Liver (tissue), 9 donors: ENCODE data around the gene GCC2. TPM values are rescaled to one million over a fixed set of nuclear protein-coding genes. Genes with fewer than 3 reads are reported as not detected.
A peak's percentile ranks its signal among the peaks of the same experiment; 100 is the strongest.

Source experiments
- DNase-seq: peaks from one replicate; pipeline ENCODE4 v3.0.0-alpha.2; 2017; ENCODE audit warnings: low spot score
- H3K27ac ChIP-seq, 2 donors: one replicate each; pipeline ENCODE4 v1.7.0; 2013; ENCODE audit warnings: inconsistent platforms in 2 of 2, low read length in 2 of 2, control low read depth in 1 of 2, low read depth in 1 of 2, mild to moderate bottlenecking in 1 of 2
- H3K27me3 ChIP-seq, 4 donors: one replicate each; pipeline versions ENCODE4 v1.6.1 to v1.7.0; 2013; ENCODE audit warnings: low read length in 3 of 4, inconsistent platforms in 1 of 4, mild to moderate bottlenecking in 1 of 4, moderate library complexity in 1 of 4; ENCODE audit not compliant: control insufficient read depth in 4 of 4, insufficient read depth in 4 of 4
- H3K36me3 ChIP-seq, 4 donors: one replicate each; pipeline versions ENCODE4 v1.6.1 to v1.7.0; 2013; ENCODE audit warnings: low read length in 3 of 4, mild to moderate bottlenecking in 3 of 4, low read depth in 1 of 4, moderate library complexity in 1 of 4; ENCODE audit not compliant: control insufficient read depth in 4 of 4, insufficient read depth in 3 of 4
- H3K4me1 ChIP-seq, 4 donors: one replicate each; pipeline versions ENCODE4 v1.6.1 to v1.7.0; 2013; ENCODE audit warnings: low read length in 3 of 4, mild to moderate bottlenecking in 3 of 4, moderate library complexity in 1 of 4; ENCODE audit not compliant: control insufficient read depth in 4 of 4, insufficient read depth in 4 of 4
- H3K4me3 ChIP-seq, 3 donors: one replicate each; pipeline versions ENCODE4 v1.6.1 to v1.7.0; 2013; ENCODE audit warnings: low read length in 3 of 3, control low read depth in 1 of 3, low read depth in 1 of 3, mild to moderate bottlenecking in 1 of 3
- H3K9ac ChIP-seq, 2 donors: one replicate each; pipeline ENCODE4 v1.7.0; 2013; ENCODE audit warnings: low read length in 2 of 2, mild to moderate bottlenecking in 2 of 2, moderate library complexity in 2 of 2, control low read depth in 1 of 2, low read depth in 1 of 2
- H3K9me3 ChIP-seq, 4 donors: one replicate each; pipeline versions ENCODE4 v1.6.1 to v1.7.0; 2013; ENCODE audit warnings: low read length in 3 of 4; ENCODE audit not compliant: control insufficient read depth in 4 of 4
- CTCF ChIP-seq: fragments of 150-350 bp; IDR thresholded peaks from 2 replicates; pipeline ENCODE4 v1.5.1; 2017; ENCODE audit warnings: improper control_type of control experiment, low read depth, low read length; ENCODE audit not compliant: missing input control
- FOXA2 ChIP-seq: IDR thresholded peaks from 2 replicates; pipeline ENCODE4 v1.6.1; 2016; ENCODE audit warnings: antibody characterized with exemption
- GABPA ChIP-seq, 2 donors: IDR thresholded peaks in 1 of 2; conservative IDR thresholded peaks in 1 of 2; 2 replicates each; pipeline ENCODE4 v1.6.1; 2016; ENCODE audit warnings: antibody characterized with exemption in 2 of 2, mild to moderate bottlenecking in 1 of 2, moderate library complexity in 1 of 2
- HNF4A ChIP-seq, 2 donors: conservative IDR thresholded peaks; 2 replicates each; pipeline ENCODE4 v1.6.1; 2016; ENCODE audit warnings: antibody characterized with exemption in 2 of 2, mild to moderate bottlenecking in 2 of 2
- HNF4G ChIP-seq: IDR thresholded peaks from 2 replicates; pipeline ENCODE4 v1.6.1; 2016; ENCODE audit warnings: antibody characterized with exemption
- RAD21 ChIP-seq, 2 donors: IDR thresholded peaks; 2 replicates each; pipeline ENCODE4 v1.6.1; 2016; ENCODE audit warnings: antibody characterized with exemption in 2 of 2, mild to moderate bottlenecking in 2 of 2
- TAF1 ChIP-seq: conservative IDR thresholded peaks from 2 replicates; pipeline ENCODE4 v1.6.1; 2016; ENCODE audit warnings: antibody characterized with exemption, mild to moderate bottlenecking
- YY1 ChIP-seq: IDR thresholded peaks from 2 replicates; pipeline ENCODE4 v1.6.1; 2016; ENCODE audit warnings: antibody characterized with exemption, mild to moderate bottlenecking
- ZBTB33 ChIP-seq: IDR thresholded peaks from 2 replicates; pipeline ENCODE4 v1.6.1; 2016; ENCODE audit warnings: antibody characterized with exemption
- WGBS: extraction: QIAGEN DNeasy Blood & Tissue Kit; methylation state at CpG from one replicate; pipeline ENCODE4 v1.1.7; 2013; 5-methylcytosine and 5-hydroxymethylcytosine counted together
- polyA plus RNA-seq, 2 donors: library from polyadenylated mRNA; stranded (reverse) in 1 of 2; unstranded in 1 of 2; fragments of 200-250 nt in 1 of 2; fragments of >200 nt in 1 of 2; fragmentation: Nextera tagmentation in 1 of 2; extraction: Ambion mirVana in 1 of 2; gene quantifications; one replicate each; pipeline versions ENCODE4 v1.2.1 to v1.2.3, GENCODE V29; 2013 to 2015
- total RNA-seq, 2 donors: library from RNA; depleted of rRNA; stranded (reverse); fragments of >200 nt; gene quantifications; one replicate each; pipeline ENCODE4 v1.2.3, GENCODE V29; 2014
- TF ChIP-seq, protein P1 (sequence below): IDR thresholded peaks from 2 replicates; pipeline ENCODE4 v1.6.1; 2016; ENCODE audit warnings: antibody characterized with exemption
- TF ChIP-seq, protein P2 (sequence below): IDR thresholded peaks from 2 replicates; pipeline ENCODE4 v1.6.1; 2016; ENCODE audit warnings: antibody characterized with exemption
- donor health status: healthy.
- donor health status: healthy.
- donor health status: healthy.
- donor health status: healthy.
- donor health status: healthy.

GCC2 gene
- total and polyA plus RNA-seq, 4 donors = 4.8 to 26.1 (median 19.9) TPM

- Histone ChIP-seq H3K9ac (no peak overlapping the region), H3K4me3 (no peak overlapping the region), H3K36me3 (no peaks in the 10 kb centered on the region), H3K9me3 (no peaks in the 10 kb centered on the region), H3K27ac (no peak overlapping the region), H3K27me3 (no peaks in the 10 kb centered on the region), H3K4me1 (no peaks in the 10 kb centered on the region)
- 74% methylated on average over 2 of the region's 2 CpGs for WGBS
- DNase-seq = no peak
- TF ChIP-seq YY1 (no peak), RAD21 (IDR thresholded peaks at IDR 0.05) (peak; percentile 42 to 66), CTCF (peak; percentile 21)
Observed at GRCh38 chr2:108417254-108417653, 31.8 kb upstream of the GCC2 start.

- WGBS = 85% methylated on average over 4 of the region's 4 CpGs
- no peak for DNase-seq
- Histone ChIP-seq H3K36me3 (no peaks in the 10 kb centered on the region), H3K9me3 (no peaks in the 10 kb centered on the region), H3K9ac (no peak overlapping the region), H3K27me3 (no peaks in the 10 kb centered on the region), H3K27ac (no peak overlapping the region), H3K4me3 (no peak overlapping the region), H3K4me1 (no peaks in the 10 kb centered on the region)
- TF ChIP-seq HNF4G (no peak), FOXA2 (no peak), GABPA (IDR thresholded peaks at IDR 0.05 in 1 of 2, conservative IDR thresholded peaks at IDR 0.05 in 1 of 2) (no peak), HNF4A (conservative IDR thresholded peaks at IDR 0.05) (no peak)
- TF ChIP-seq, protein P1, sequence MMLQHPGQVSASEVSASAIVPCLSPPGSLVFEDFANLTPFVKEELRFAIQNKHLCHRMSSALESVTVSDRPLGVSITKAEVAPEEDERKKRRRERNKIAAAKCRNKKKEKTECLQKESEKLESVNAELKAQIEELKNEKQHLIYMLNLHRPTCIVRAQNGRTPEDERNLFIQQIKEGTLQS = no peak
- TF ChIP-seq, protein P2, sequence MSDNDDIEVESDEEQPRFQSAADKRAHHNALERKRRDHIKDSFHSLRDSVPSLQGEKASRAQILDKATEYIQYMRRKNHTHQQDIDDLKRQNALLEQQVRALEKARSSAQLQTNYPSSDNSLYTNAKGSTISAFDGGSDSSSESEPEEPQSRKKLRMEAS = no peak
Observed at GRCh38 chr2:108418416-108418815, 30.6 kb upstream of the GCC2 start.

GRCh38 chr2:108423067-108423466 is 25.9 kb upstream of the GCC2 start:
- Histone ChIP-seq H3K9me3 (no peaks in the 10 kb centered on the region), H3K4me1 (no peaks in the 10 kb centered on the region), H3K27me3 (no peaks in the 10 kb centered on the region), H3K27ac (no peak overlapping the region), H3K4me3 (no peak overlapping the region), H3K36me3 (no peaks in the 10 kb centered on the region), H3K9ac (no peak overlapping the region)
- 87% methylated on average over 1 of the region's 1 CpG for WGBS
- no peak for TF ChIP-seq HNF4A (conservative IDR thresholded peaks at IDR 0.05)
- TF ChIP-seq TAF1 = no peak
- no peak for DNase-seq

DNA sequence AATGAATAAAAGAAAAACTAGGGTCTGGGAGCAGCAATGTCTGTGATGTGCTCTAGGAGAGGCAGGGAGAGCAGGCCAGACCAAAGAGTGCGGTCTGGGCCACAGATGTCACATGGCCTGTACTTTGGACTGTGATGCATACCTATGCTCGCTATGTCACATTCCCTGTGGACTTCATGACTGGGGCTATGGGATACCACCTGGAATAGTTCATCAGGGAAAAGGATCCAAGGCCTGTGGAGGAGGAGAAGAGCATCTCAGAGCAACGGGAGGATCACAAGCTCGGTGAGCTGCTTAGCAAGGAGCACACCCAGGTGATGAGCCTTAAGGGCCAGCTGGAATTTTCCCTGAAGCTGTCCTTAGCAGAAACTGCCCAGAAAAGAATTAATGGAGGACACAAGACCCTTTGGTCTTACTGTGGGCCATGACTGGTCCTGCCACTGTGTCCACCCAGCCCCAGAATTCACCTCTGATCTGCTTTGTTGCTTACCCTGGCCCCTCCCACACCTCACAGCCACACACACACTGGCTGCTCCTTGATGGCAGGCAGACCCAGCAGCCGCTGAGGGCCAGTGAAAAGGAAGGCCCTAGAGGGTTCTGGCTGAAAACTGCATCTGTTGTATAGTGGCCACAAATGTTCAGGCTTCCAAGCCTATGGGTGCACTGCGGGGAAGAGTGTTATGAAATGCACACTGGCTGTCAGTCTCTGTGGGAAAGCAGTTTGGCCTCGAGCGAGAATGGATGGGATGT is 25.3 kb upstream of the GCC2 start:
- TF ChIP-seq ZBTB33 (no peak), HNF4A (conservative IDR thresholded peaks at IDR 0.05) (peak; percentile 12 to 17)
- no peak overlapping the region for H3K27ac ChIP-seq

More for the DNA sequence above, 25.3 kb upstream of the GCC2 start:
- Histone ChIP-seq H3K9me3 (no peaks in the 10 kb centered on the region), H3K4me3 (no peak overlapping the region), H3K36me3 (no peaks in the 10 kb centered on the region), H3K9ac (no peak overlapping the region), H3K4me1 (no peaks in the 10 kb centered on the region), H3K27me3 (no peaks in the 10 kb centered on the region)
- 91% methylated on average over 8 of the region's 8 CpGs for WGBS
- DNase-seq = no peak
